Endothelial cell of umbilical vein (primary cell): ENCODE data around the gene CCSER1. TPM values are rescaled to one million over a fixed set of nuclear protein-coding genes. Genes with fewer than 3 reads are reported as not detected.

Experiments
- BruUV-seq: library from RNA; stranded (reverse); fragments of 400-500 nt; replicated peaks from 2 replicates; lab custom pipeline; 2021; lab: Mats Ljungman, UMichigan
- CTCF ChIA-PET: fragments of 300-600, 350-600 bp; sonication (Branson Sonifier 250); formaldehyde crosslinking; loops from one replicate; lab custom pipeline; 2021; ENCODE audit warnings: antibody characterized with exemption, inconsistent platforms; lab: Charles Lee
- POLR2A ChIA-PET: fragments of 300-600, 350-600 bp; sonication (Branson Sonifier 250); formaldehyde crosslinking; loops from one replicate; lab custom pipeline; 2021; ENCODE audit warnings: antibody characterized with exemption, inconsistent platforms; lab: Charles Lee
- DNase-seq: peaks from one replicate; pipeline ENCODE4 v3.0.0-alpha.2; 2011; ENCODE audit warnings: low read depth, low spot score
- FAIRE-seq: peaks from 2 replicates; lab custom pipeline; 2011; peaks lifted over from hg19 to GRCh38; lab: Jason Lieb, UNC
- H2AFZ ChIP-seq: 2 replicates; pipeline ENCODE4 v1.6.0; 2012; ENCODE audit warnings: low read depth, low read length, control low read depth, inconsistent platforms
- H3K27ac ChIP-seq: 2 replicates; pipeline ENCODE4 v1.5.1; 2011; ENCODE audit warnings: low read depth, mild to moderate bottlenecking, control low read depth, low read length, moderate library complexity; ENCODE audit not compliant: insufficient read depth
- H3K27me3 ChIP-seq, 2 experiments: 2 replicates each; pipeline versions ENCODE4 v1.6.0 to v1.6.1; 2011; ENCODE audit warnings: low read length in 2 of 2, mixed read lengths in 1 of 2; ENCODE audit not compliant: control insufficient read depth in 2 of 2, insufficient read depth in 2 of 2
- H3K36me3 ChIP-seq, 2 experiments: 2 replicates in 1 of 2; 3 replicates in 1 of 2; pipeline ENCODE4 v1.5.1; 2011; ENCODE audit warnings: low read length in 2 of 2, mild to moderate bottlenecking in 1 of 2, moderate library complexity in 1 of 2; ENCODE audit not compliant: control insufficient read depth in 2 of 2, insufficient read depth in 2 of 2; ENCODE audit errors: extremely low read depth in 1 of 2
- H3K4me1 ChIP-seq: 3 replicates; pipeline ENCODE4 v1.5.1; 2011; ENCODE audit warnings: mild to moderate bottlenecking, low read length; ENCODE audit not compliant: control insufficient read depth, insufficient read depth; ENCODE audit errors: extremely low read depth
- H3K4me2 ChIP-seq: 2 replicates; pipeline ENCODE4 v1.6.1; 2011; ENCODE audit warnings: low read length, control low read depth, mixed read lengths; ENCODE audit not compliant: insufficient read depth
- H3K4me3 ChIP-seq, 3 experiments: fragments of 200-600 bp in 1 of 3; sonication (generic), shearing (Covaris generic) in 1 of 3; replicated peaks in 1 of 3; 2 replicates each; pipeline ENCODE4 v1.5.1; 2011 to 2016; ENCODE audit warnings: control low read depth in 3 of 3, low read length in 3 of 3, mild to moderate bottlenecking in 2 of 3, inconsistent platforms in 1 of 3, low read depth in 1 of 3, moderate library complexity in 1 of 3; ENCODE audit not compliant: insufficient read depth in 1 of 3
- H3K79me2 ChIP-seq: 2 replicates; pipeline ENCODE4 v1.6.0; 2012; ENCODE audit warnings: low read length, inconsistent platforms; ENCODE audit not compliant: control insufficient read depth, insufficient read depth
- H3K9ac ChIP-seq: replicated peaks from 2 replicates; pipeline ENCODE3; 2011; ENCODE audit warnings: low read length, control low read depth; ENCODE audit not compliant: insufficient read depth; ENCODE audit errors: extremely low read depth
- H3K9me1 ChIP-seq: replicated peaks from 3 replicates; pipeline ENCODE4 v1.6.0; 2011; ENCODE audit warnings: mild to moderate bottlenecking, low read length; ENCODE audit not compliant: control insufficient read depth, insufficient read depth; ENCODE audit errors: extremely low read depth
- H3K9me3 ChIP-seq: replicated peaks from 2 replicates; pipeline ENCODE4 v1.5.1; 2012; ENCODE audit warnings: low read length, inconsistent platforms; ENCODE audit not compliant: control insufficient read depth, insufficient read depth
- H4K20me1 ChIP-seq: replicated peaks from 2 replicates; pipeline ENCODE3; 2011; ENCODE audit warnings: mild to moderate bottlenecking, low read length; ENCODE audit not compliant: control insufficient read depth, insufficient read depth; ENCODE audit errors: extremely low read depth
- CTCF ChIP-seq, 2 donors: IDR thresholded peaks; 1 replicate in 1 of 2; 2 replicates in 1 of 2; pipeline ENCODE4 v1.5.1; 2011; ENCODE audit warnings: low read length in 2 of 2, mild to moderate bottlenecking in 2 of 2, moderate library complexity in 2 of 2, control low read depth in 1 of 2, inconsistent platforms in 1 of 2, low read depth in 1 of 2; ENCODE audit not compliant: insufficient read depth in 1 of 2; ENCODE audit errors: extremely low read depth in 1 of 2
- EZH2 ChIP-seq: IDR thresholded peaks from 2 replicates; pipeline ENCODE4 v1.6.1; 2012; ENCODE audit warnings: borderline replicate concordance, low read depth, mild to moderate bottlenecking, moderate library complexity, low read length, inconsistent platforms; ENCODE audit not compliant: severe bottlenecking
- FOS ChIP-seq: IDR thresholded peaks from 2 replicates; pipeline ENCODE4 v1.6.1; 2011; ENCODE audit warnings: mild to moderate bottlenecking, low read length, moderate library complexity, borderline replicate concordance; ENCODE audit not compliant: insufficient read depth
- GATA2 ChIP-seq: IDR thresholded peaks from 2 replicates; pipeline ENCODE4 v1.7.0; 2011; ENCODE audit warnings: low read depth, mild to moderate bottlenecking, moderate library complexity, mixed read lengths, low read length; ENCODE audit not compliant: insufficient read length, insufficient read depth
- JUN ChIP-seq: IDR thresholded peaks from 2 replicates; pipeline ENCODE4 v1.6.1; 2011; ENCODE audit warnings: borderline replicate concordance, low read depth; ENCODE audit not compliant: insufficient read length, insufficient read depth
- MYC ChIP-seq: IDR thresholded peaks from one replicate; pipeline ENCODE4 v1.6.1; 2011; ENCODE audit warnings: mild to moderate bottlenecking, low read depth, low read length
- POLR2A ChIP-seq: IDR thresholded peaks from 2 replicates; pipeline ENCODE4 v1.6.1; 2012; ENCODE audit warnings: low read depth, mild to moderate bottlenecking, control low read depth, low read length
- POLR2AphosphoS5 ChIP-seq: IDR thresholded peaks from 2 replicates; pipeline ENCODE4 v1.6.1; 2012; ENCODE audit warnings: low read depth, mild to moderate bottlenecking, control low read depth, low read length, moderate library complexity; ENCODE audit not compliant: insufficient read depth
- dilution Hi-C: fragments of 300-500 bp; cut with MboI; formaldehyde crosslinking; loops from one replicate; pipeline ENCODE4 v1.15.0; 2019; ENCODE audit warnings: low sequenced_read_pairs; ENCODE audit not compliant: extremely low pct_ligation_motif_present
- intact Hi-C: fragments of 100-400 bp; cut with micrococcal nuclease; formaldehyde crosslinking; loops from one replicate; pipeline ENCODE4 v1.10.0; 2022
- polyA plus RNA-seq, 4 experiments: library from polyadenylated mRNA; depleted of rRNA in 3 of 4; stranded (reverse) in 3 of 4; unstranded in 1 of 4; fragments of >200 nt; gene quantifications; 2 replicates each; pipeline versions ENCODE4 v1.2.1 to v1.2.3, GENCODE V29; 2011 to 2012; ENCODE audit warnings: missing spikeins in 1 of 4
- total RNA-seq: library from RNA; stranded (reverse); gene quantifications from 2 replicates; pipeline ENCODE4 v1.2.3, GENCODE V29; 2021
- TF ChIP-seq, protein P1 (sequence below): IDR thresholded peaks from 2 replicates; pipeline ENCODE4 v1.6.1; 2011; ENCODE audit not compliant: insufficient read depth, insufficient read length

The CCSER1 gene
- total and polyA plus RNA-seq, 2 donors (not counting 3 experiments of a cell fraction or from before 2014, with no cell fraction given), result 0.11 to 1.8 TPM

GRCh38 chr4:90970021-90970420, 842.8 kb downstream of the CCSER1 start:
- Histone ChIP-seq H3K27me3 (no peaks in the 10 kb centered on the region), H3K9me3 (no peaks in the 10 kb centered on the region), H3K27ac (no peak overlapping the region), H3K4me1 (no peaks in the 10 kb centered on the region), H2AFZ (no peak overlapping the region), H3K4me2 (no peak overlapping the region), H4K20me1 (no peaks in the 10 kb centered on the region), H3K4me3 (no peak overlapping the region), H3K36me3 (no peaks in the 10 kb centered on the region), H3K9me1 (no peaks in the 10 kb centered on the region), H3K9ac (no peak overlapping the region), H3K79me2 (no peaks in the 10 kb centered on the region)
- no peak for FAIRE-seq
- DNase-seq, result no peak
- ChIA-PET POLR2A (no interaction called here), CTCF (no interaction called here)
- no TSS peak for BruUV-seq
- intact Hi-C loops (no loop called here), dilution Hi-C loops (no loop called here)
- TF ChIP-seq FOS (no peak), POLR2A (no peak), GATA2 (no peak), CTCF (IDR thresholded peaks at IDR 0.05; ENCODE audit: extremely low read depth in 1 of 2, insufficient read depth in 1 of 2, low read depth in 1 of 2, low read length in 2 of 2) (no peak), MYC (no peak), POLR2AphosphoS5 (no peak), JUN (no peak), EZH2 (no peak)
- TF ChIP-seq, protein P1, sequence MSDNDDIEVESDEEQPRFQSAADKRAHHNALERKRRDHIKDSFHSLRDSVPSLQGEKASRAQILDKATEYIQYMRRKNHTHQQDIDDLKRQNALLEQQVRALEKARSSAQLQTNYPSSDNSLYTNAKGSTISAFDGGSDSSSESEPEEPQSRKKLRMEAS, result no peak
